Cardiac muscle cell (in vitro differentiated cells and primary cell): ENCODE data around the gene FRA10AC1. TPM values are rescaled to one million over a fixed set of nuclear protein-coding genes. Genes with fewer than 3 reads are reported as not detected.
A peak's percentile ranks its signal among the peaks of the same experiment; 100 is the strongest.

Experiments used
- DNase-seq, 2 donors: peaks; one replicate each; pipeline versions ENCODE4 v3.0.0 to v3.0.0-alpha.2; 2010 to 2017; ENCODE audit warnings: low read depth in 1 of 2, low spot score in 1 of 2
- H3K27ac ChIP-seq: fragments of 200-600 bp; sonication (generic); 2 replicates; pipeline ENCODE4 v1.5.1; 2016
- H3K27me3 ChIP-seq: fragments of 200-600 bp; sonication (generic); 2 replicates; pipeline ENCODE4 v1.6.0; 2016; ENCODE audit warnings: control low read depth
- H3K36me3 ChIP-seq: fragments of 200-600 bp; sonication (generic); 2 replicates; pipeline ENCODE4 v1.5.1; 2016; ENCODE audit warnings: control low read depth
- H3K4me1 ChIP-seq: fragments of 200-600 bp; sonication (generic); 2 replicates; pipeline ENCODE4 v1.8.1; 2017; ENCODE audit warnings: low read depth, mild to moderate bottlenecking, mixed run types
- H3K4me3 ChIP-seq: fragments of 200-600 bp; sonication (generic); 2 replicates; pipeline ENCODE4 v1.5.1; 2016; ENCODE audit warnings: mild to moderate bottlenecking
- H3K9me3 ChIP-seq: fragments of 200-600 bp; sonication (generic); 2 replicates; pipeline ENCODE4 v1.5.1; 2017; ENCODE audit warnings: low read depth, mild to moderate bottlenecking, control low read depth
- CTCF ChIP-seq: IDR thresholded peaks from 2 replicates; pipeline ENCODE4 v1.5.1; 2012; ENCODE audit warnings: low read depth, mild to moderate bottlenecking, low read length
- polyA plus RNA-seq: library from polyadenylated mRNA; unstranded; fragments of >200 nt; fragmentation: Nextera tagmentation; extraction: Ambion mirVana; gene quantifications from 2 replicates; pipeline ENCODE4 v1.2.1, GENCODE V29; 2016
- total RNA-seq: library from RNA; depleted of rRNA; stranded (reverse); fragments of >200 nt; gene quantifications from 2 replicates; pipeline ENCODE4 v1.2.3, GENCODE V29; 2016

The FRA10AC1 gene
- total and polyA plus RNA-seq, 2 experiments from 2014 or later: 13.5 to 21.6 TPM

GRCh38 chr10:93712593-93712992 lies 10.2 kb upstream of the FRA10AC1 start:
- DNase-seq: no peak
- H3K4me1 ChIP-seq: peaks cover 6% of the 10 kb centered on the region
- no peaks in the 10 kb centered on the region for H3K27me3 ChIP-seq
- no peaks in the 10 kb centered on the region for H3K36me3 ChIP-seq
- H3K27ac ChIP-seq: no peak overlapping the region
- H3K9me3 ChIP-seq: no peaks in the 10 kb centered on the region
- no peak overlapping the region for H3K4me3 ChIP-seq
- no peak for TF ChIP-seq CTCF

- H3K4me1 ChIP-seq: peaks cover 6% of the 10 kb centered on the region
- H3K36me3 ChIP-seq: no peaks in the 10 kb centered on the region
- peak in 1 of 2 donors; percentile 16 for DNase-seq
- TF ChIP-seq CTCF: no peak
- H3K27ac ChIP-seq: no peak overlapping the region
- H3K27me3 ChIP-seq: no peaks in the 10 kb centered on the region
- H3K9me3 ChIP-seq: no peaks in the 10 kb centered on the region
- H3K4me3 ChIP-seq: no peak overlapping the region
These were observed 9.5 kb upstream of the FRA10AC1 start for GRCh38 chr10:93711891-93712290.

GRCh38 chr10:93710333-93710909 lies 8.0 kb upstream of the FRA10AC1 start:
- H3K4me1 ChIP-seq: peaks cover 6% of the 10 kb centered on the region
- no peaks in the 10 kb centered on the region for H3K9me3 ChIP-seq
- TF ChIP-seq CTCF: no peak
- H3K36me3 ChIP-seq: no peaks in the 10 kb centered on the region
- H3K27ac ChIP-seq: peak overlapping the region; percentile 1
- H3K4me3 ChIP-seq: no peak overlapping the region
- no peaks in the 10 kb centered on the region for H3K27me3 ChIP-seq
- DNase-seq: no peak

- DNase-seq: no peak
- no peak for TF ChIP-seq CTCF
- Histone ChIP-seq H3K4me1 (peaks cover 11% of the 10 kb centered on the region), H3K4me3 (no peak overlapping the region), H3K27ac (no peak overlapping the region), H3K27me3 (no peaks in the 10 kb centered on the region), H3K9me3 (no peaks in the 10 kb centered on the region), H3K36me3 (no peaks in the 10 kb centered on the region)
These were observed 5.2 kb upstream of the FRA10AC1 start for GRCh38 chr10:93707623-93708022.

GRCh38 chr10:93704451-93704850 lies 2.1 kb upstream of the FRA10AC1 start:
- Histone ChIP-seq H3K9me3 (no peaks in the 10 kb centered on the region), H3K36me3 (peaks cover 4% of the 10 kb centered on the region), H3K4me3 (no peak overlapping the region), H3K4me1 (peaks cover 9% of the 10 kb centered on the region), H3K27ac (no peak overlapping the region), H3K27me3 (no peaks in the 10 kb centered on the region)
- no peak for DNase-seq
- no peak for TF ChIP-seq CTCF
